Keratinocyte (primary cell): ENCODE results near the gene NOS3. TPM values are rescaled to one million over a fixed set of nuclear protein-coding genes. Genes with fewer than 3 reads are reported as not detected.
"Not testable (repeated sequence)": the region's sequence is repeated elsewhere in the genome, so short reads cannot be mapped to it uniquely, and the experiment has no call there.

Experiments used
- DNase-seq: peaks from one replicate; pipeline ENCODE4 v3.0.0-alpha.2; 2011; ENCODE audit warnings: low read depth, missing footprints, low spot score
- FAIRE-seq: peaks from 2 replicates; lab custom pipeline; 2011; peaks lifted over from hg19 to GRCh38; lab: Jason Lieb, UNC
- H2AFZ ChIP-seq: 2 replicates; pipeline ENCODE4 v1.6.0; 2012; ENCODE audit warnings: low read length, control low read depth, inconsistent platforms; ENCODE audit not compliant: control insufficient read depth
- H3K27ac ChIP-seq: 2 replicates; pipeline ENCODE4 v1.5.1; 2011; ENCODE audit warnings: low read length; ENCODE audit not compliant: control insufficient read depth, insufficient read depth
- H3K27me3 ChIP-seq: 3 replicates; pipeline ENCODE4 v1.6.0; 2011; ENCODE audit warnings: low read length; ENCODE audit not compliant: control insufficient read depth, insufficient read depth; ENCODE audit errors: extremely low read depth
- H3K36me3 ChIP-seq, 2 experiments: 2 replicates in 1 of 2; 3 replicates in 1 of 2; pipeline ENCODE4 v1.5.1; 2011; ENCODE audit warnings: low read length in 2 of 2, mild to moderate bottlenecking in 1 of 2; ENCODE audit not compliant: control insufficient read depth in 2 of 2, insufficient read depth in 2 of 2; ENCODE audit errors: extremely low read depth in 1 of 2
- H3K4me1 ChIP-seq: 3 replicates; pipeline ENCODE4 v1.5.1; 2011; ENCODE audit warnings: low read length; ENCODE audit not compliant: control insufficient read depth, insufficient read depth; ENCODE audit errors: extremely low read depth
- H3K4me2 ChIP-seq: 3 replicates; pipeline ENCODE4 v1.6.0; 2011; ENCODE audit warnings: low read depth, low read length; ENCODE audit not compliant: control insufficient read depth, insufficient read depth; ENCODE audit errors: extremely low read depth
- H3K4me3 ChIP-seq, 3 experiments: fragments of 200-600 bp in 1 of 3; sonication (generic) in 1 of 3; 2 replicates in 2 of 3; 3 replicates in 1 of 3; pipeline ENCODE4 v1.5.1; 2011 to 2016; ENCODE audit warnings: low read length in 3 of 3, mild to moderate bottlenecking in 3 of 3, control low read depth in 2 of 3, inconsistent platforms in 1 of 3, low read depth in 1 of 3, mixed read lengths in 1 of 3, mixed run types in 1 of 3, moderate library complexity in 1 of 3; ENCODE audit not compliant: control insufficient read depth in 2 of 3, insufficient read depth in 2 of 3; ENCODE audit errors: extremely low read depth in 1 of 3
- H3K79me2 ChIP-seq: 2 replicates; pipeline ENCODE4 v1.6.0; 2012; ENCODE audit warnings: low read length; ENCODE audit not compliant: control insufficient read depth, insufficient read depth
- H3K9ac ChIP-seq: 3 replicates; pipeline ENCODE4 v1.6.0; 2011; ENCODE audit warnings: low read length; ENCODE audit not compliant: control insufficient read depth, insufficient read depth; ENCODE audit errors: extremely low read depth
- H3K9me1 ChIP-seq: 3 replicates; pipeline ENCODE4 v1.6.0; 2011; ENCODE audit warnings: low read length; ENCODE audit not compliant: control insufficient read depth, insufficient read depth; ENCODE audit errors: extremely low read depth
- H3K9me3 ChIP-seq: 2 replicates; pipeline ENCODE4 v1.5.1; 2012; ENCODE audit warnings: low read depth, low read length; ENCODE audit not compliant: control insufficient read depth
- H4K20me1 ChIP-seq: 3 replicates; pipeline ENCODE4 v1.6.0; 2011; ENCODE audit warnings: low read length; ENCODE audit not compliant: control insufficient read depth, insufficient read depth; ENCODE audit errors: extremely low read depth
- EZH2 ChIP-seq: IDR thresholded peaks from one replicate; pipeline ENCODE4 v1.6.1; 2012; ENCODE audit warnings: inconsistent platforms, mild to moderate bottlenecking, low read length, moderate library complexity
- dilution Hi-C: fragments of 300-500 bp; cut with MboI; formaldehyde crosslinking; loops from one replicate; pipeline ENCODE4 v1.7.0; 2020; ENCODE audit warnings: low sequenced_read_pairs; ENCODE audit not compliant: extremely low pct_ligation_motif_present
- polyA plus RNA-seq, 5 experiments: library from polyadenylated mRNA; depleted of rRNA in 3 of 5; stranded (reverse) in 3 of 5; stranded (forward) in 1 of 5; unstranded in 1 of 5; fragments of >200 nt; gene quantifications; 1 replicate in 1 of 5; 2 replicates in 3 of 5; 3 replicates in 1 of 5; pipeline versions ENCODE4 v1.2.1 to v1.2.3, GENCODE V29; 2011 to 2012; ENCODE audit warnings: missing spikeins in 2 of 5, low read depth in 1 of 5, low replicate concordance in 1 of 5
- TF ChIP-seq, protein P1 (sequence below), 3 experiments: IDR thresholded peaks in 1 of 3; conservative IDR thresholded peaks in 1 of 3; optimal IDR thresholded peaks in 1 of 3; 2 replicates in 2 of 3; 3 replicates in 1 of 3; pipeline versions ENCODE3 to v1.5.1; 2011; ENCODE audit warnings: low read length in 3 of 3, mild to moderate bottlenecking in 3 of 3, moderate library complexity in 2 of 3, control low read depth in 1 of 3, inconsistent platforms in 1 of 3; ENCODE audit not compliant: insufficient read depth in 2 of 3; ENCODE audit errors: extremely low read depth in 1 of 3

The NOS3 gene
- polyA plus RNA-seq, 1 donor (not counting 4 experiments of a cell fraction or from before 2014, with no cell fraction given), result 0.77 TPM

GRCh38 chr7:151010307-151011096 is 19.7 kb downstream of the NOS3 start:
- H3K4me1 ChIP-seq, result peaks cover 12% of the 10 kb centered on the region
- no peaks in the 10 kb centered on the region for H3K9me3 ChIP-seq
- peak overlapping the region; percentile 32 for H3K4me2 ChIP-seq
- DNase-seq (no peak), FAIRE-seq (no peak)
- peak overlapping the region; percentile 51 for H2AFZ ChIP-seq
- TF ChIP-seq, protein P1, sequence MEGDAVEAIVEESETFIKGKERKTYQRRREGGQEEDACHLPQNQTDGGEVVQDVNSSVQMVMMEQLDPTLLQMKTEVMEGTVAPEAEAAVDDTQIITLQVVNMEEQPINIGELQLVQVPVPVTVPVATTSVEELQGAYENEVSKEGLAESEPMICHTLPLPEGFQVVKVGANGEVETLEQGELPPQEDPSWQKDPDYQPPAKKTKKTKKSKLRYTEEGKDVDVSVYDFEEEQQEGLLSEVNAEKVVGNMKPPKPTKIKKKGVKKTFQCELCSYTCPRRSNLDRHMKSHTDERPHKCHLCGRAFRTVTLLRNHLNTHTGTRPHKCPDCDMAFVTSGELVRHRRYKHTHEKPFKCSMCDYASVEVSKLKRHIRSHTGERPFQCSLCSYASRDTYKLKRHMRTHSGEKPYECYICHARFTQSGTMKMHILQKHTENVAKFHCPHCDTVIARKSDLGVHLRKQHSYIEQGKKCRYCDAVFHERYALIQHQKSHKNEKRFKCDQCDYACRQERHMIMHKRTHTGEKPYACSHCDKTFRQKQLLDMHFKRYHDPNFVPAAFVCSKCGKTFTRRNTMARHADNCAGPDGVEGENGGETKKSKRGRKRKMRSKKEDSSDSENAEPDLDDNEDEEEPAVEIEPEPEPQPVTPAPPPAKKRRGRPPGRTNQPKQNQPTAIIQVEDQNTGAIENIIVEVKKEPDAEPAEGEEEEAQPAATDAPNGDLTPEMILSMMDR (optimal IDR thresholded peaks at IDR 0.05 in 1 of 3, IDR thresholded peaks at IDR 0.05 in 1 of 3, conservative IDR thresholded peaks at IDR 0.05 in 1 of 3; ENCODE audit: extremely low read depth in 1 of 3, insufficient read depth in 2 of 3, low read length in 3 of 3), result no peak
- TF ChIP-seq EZH2, result no peak
- H3K79me2 ChIP-seq, result no peaks in the 10 kb centered on the region
- no peaks in the 10 kb centered on the region for H4K20me1 ChIP-seq
- H3K27me3 ChIP-seq, result peaks cover 38% of the 10 kb centered on the region
- H3K27ac ChIP-seq, result no peak overlapping the region
- no peak overlapping the region for H3K9ac ChIP-seq
- H3K4me3 ChIP-seq, result no peak overlapping the region
- no peaks in the 10 kb centered on the region for H3K9me1 ChIP-seq
- dilution Hi-C loops, result no loop called here
- no peaks in the 10 kb centered on the region for H3K36me3 ChIP-seq

GRCh38 chr7:151011097-151011409 is 20.2 kb downstream of the NOS3 start:
- FAIRE-seq, result no peak
- TF ChIP-seq, protein P1 (optimal IDR thresholded peaks at IDR 0.05 in 1 of 3, IDR thresholded peaks at IDR 0.05 in 1 of 3, conservative IDR thresholded peaks at IDR 0.05 in 1 of 3; ENCODE audit: extremely low read depth in 1 of 3, insufficient read depth in 2 of 3, low read length in 3 of 3), result no peak
- TF ChIP-seq EZH2, result no peak
- H3K9ac ChIP-seq, result no peak overlapping the region
- DNase-seq, result no peak
- dilution Hi-C loops, result no loop called here
- H2AFZ ChIP-seq, result no peak overlapping the region
- peaks cover 36% of the 10 kb centered on the region for H3K27me3 ChIP-seq
- no peaks in the 10 kb centered on the region for H3K36me3 ChIP-seq
- no peak overlapping the region for H3K27ac ChIP-seq
- no peak overlapping the region for H3K4me3 ChIP-seq
- H4K20me1 ChIP-seq, result no peaks in the 10 kb centered on the region
- H3K9me1 ChIP-seq, result no peaks in the 10 kb centered on the region
- no peaks in the 10 kb centered on the region for H3K9me3 ChIP-seq
- no peak overlapping the region for H3K4me2 ChIP-seq
- H3K4me1 ChIP-seq, result peaks cover 12% of the 10 kb centered on the region
- no peaks in the 10 kb centered on the region for H3K79me2 ChIP-seq

DNA sequence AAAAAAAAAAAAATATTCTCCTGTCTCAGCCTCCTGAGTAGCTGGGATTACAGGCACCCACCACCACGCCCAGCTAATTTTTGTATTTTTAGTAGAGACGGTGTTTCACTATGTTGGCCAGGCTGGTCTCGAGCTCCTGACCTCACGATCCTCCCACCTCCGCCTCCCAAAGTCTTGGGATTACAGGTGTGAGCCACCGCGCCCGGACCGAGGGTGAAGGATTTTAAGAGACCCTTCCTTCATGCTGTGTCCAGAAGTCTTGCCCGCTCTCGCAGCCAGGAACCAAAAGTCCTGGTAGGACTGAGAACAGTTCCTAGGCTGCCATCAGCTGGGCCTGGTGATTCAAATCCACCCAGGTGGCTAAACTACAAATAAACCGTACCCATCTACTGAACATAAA is 20.8 kb downstream of the NOS3 start:
- H3K9me3 ChIP-seq, dilution Hi-C loops, H3K36me3 ChIP-seq, H3K4me2 ChIP-seq, H3K27ac ChIP-seq, FAIRE-seq, H2AFZ ChIP-seq, H4K20me1 ChIP-seq, H3K79me2 ChIP-seq, H3K9ac ChIP-seq, H3K4me3 ChIP-seq, DNase-seq, H3K9me1 ChIP-seq: not testable (repeated sequence)
- H3K27me3 ChIP-seq, result peaks cover 36% of the 10 kb centered on the region
- H3K4me1 ChIP-seq, result peaks cover 12% of the 10 kb centered on the region
